Astrocyte (in vitro differentiated cells and primary cell): ENCODE data around the gene GIPC2. TPM values are rescaled to one million over a fixed set of nuclear protein-coding genes. Genes with fewer than 3 reads are reported as not detected.

Source experiments
- DNase-seq: peaks from one replicate; pipeline ENCODE4 v3.0.0-alpha.2; 2010; ENCODE audit warnings: low read depth
- FAIRE-seq: peaks from 2 replicates; lab custom pipeline; 2011; peaks lifted over from hg19 to GRCh38; lab: Jason Lieb, UNC
- H2AFZ ChIP-seq: 2 replicates; pipeline ENCODE4 v1.6.0; 2012; ENCODE audit warnings: low read depth, low read length, inconsistent platforms
- H3K27ac ChIP-seq: 2 replicates; pipeline ENCODE4 v1.5.1; 2011; ENCODE audit warnings: low read depth, low read length, inconsistent platforms
- H3K27me3 ChIP-seq: 2 replicates; pipeline ENCODE4 v1.6.0; 2011; ENCODE audit warnings: low read length, inconsistent platforms; ENCODE audit not compliant: insufficient read depth
- H3K36me3 ChIP-seq: 2 replicates; pipeline ENCODE4 v1.5.1; 2011; ENCODE audit warnings: low read length, inconsistent platforms; ENCODE audit not compliant: insufficient read depth
- H3K4me1 ChIP-seq: 2 replicates; pipeline ENCODE4 v1.5.1; 2011; ENCODE audit warnings: low read length, inconsistent platforms; ENCODE audit not compliant: insufficient read depth
- H3K4me2 ChIP-seq: 2 replicates; pipeline ENCODE4 v1.6.0; 2012; ENCODE audit warnings: low read length, inconsistent platforms
- H3K4me3 ChIP-seq: 2 replicates; pipeline ENCODE4 v1.5.1; 2011; ENCODE audit warnings: low read depth, mild to moderate bottlenecking, low read length, inconsistent platforms; ENCODE audit not compliant: insufficient read depth
- H3K79me2 ChIP-seq: 2 replicates; pipeline ENCODE4 v1.6.0; 2012; ENCODE audit warnings: mild to moderate bottlenecking, low read length, inconsistent platforms; ENCODE audit not compliant: insufficient read depth
- H3K9ac ChIP-seq: 2 replicates; pipeline ENCODE4 v1.6.0; 2012; ENCODE audit warnings: mild to moderate bottlenecking, low read length, inconsistent platforms
- H3K9me3 ChIP-seq: 2 replicates; pipeline ENCODE4 v1.5.1; 2012; ENCODE audit warnings: low read depth, mild to moderate bottlenecking, low read length, inconsistent platforms; ENCODE audit not compliant: insufficient read depth
- H4K20me1 ChIP-seq: 2 replicates; pipeline ENCODE4 v1.6.0; 2012; ENCODE audit warnings: low read length, inconsistent platforms; ENCODE audit not compliant: insufficient read depth
- H3K27ac Mint-ChIP-seq: one replicate; pipeline ENCODE4 v1.8.0; 2021; ENCODE audit warnings: mild to moderate bottlenecking, mixed read lengths; ENCODE audit not compliant: unreplicated experiment
- H3K27me3 Mint-ChIP-seq: one replicate; pipeline ENCODE4 v1.8.0; 2021; ENCODE audit warnings: low read depth, mixed read lengths; ENCODE audit not compliant: unreplicated experiment
- H3K36me3 Mint-ChIP-seq: one replicate; pipeline ENCODE4 v1.8.0; 2021; ENCODE audit warnings: low read depth, mixed read lengths; ENCODE audit not compliant: unreplicated experiment
- H3K4me1 Mint-ChIP-seq: one replicate; pipeline ENCODE4 v1.8.0; 2021; ENCODE audit warnings: low read depth, mixed read lengths; ENCODE audit not compliant: unreplicated experiment
- H3K4me3 Mint-ChIP-seq: one replicate; pipeline ENCODE4 v1.8.0; 2021; ENCODE audit warnings: mild to moderate bottlenecking, moderate library complexity, mixed read lengths; ENCODE audit not compliant: unreplicated experiment
- H3K9me3 Mint-ChIP-seq: one replicate; pipeline ENCODE4 v1.8.0; 2021; ENCODE audit warnings: mild to moderate bottlenecking, mixed read lengths; ENCODE audit not compliant: unreplicated experiment
- CTCF ChIP-seq: IDR thresholded peaks from 2 replicates; pipeline ENCODE4 v1.5.1; 2011; ENCODE audit warnings: low read depth, mild to moderate bottlenecking, inconsistent platforms, low read length, moderate library complexity; ENCODE audit not compliant: insufficient read depth
- EZH2 ChIP-seq: IDR thresholded peaks from 2 replicates; pipeline ENCODE4 v1.6.1; 2012; ENCODE audit warnings: mild to moderate bottlenecking, low read length, inconsistent platforms; ENCODE audit not compliant: insufficient read depth
- total RNA-seq: library from RNA; stranded (reverse); gene quantifications from 2 replicates; pipeline ENCODE4 v1.2.1, GENCODE V29; 2021

The GIPC2 gene
- total RNA-seq, 1 donor from 2014 or later: not detected

- FAIRE-seq (peak; percentile 93), DNase-seq (peak; percentile 98)
- Histone ChIP-seq H3K27ac (peak within 1 kb of the TSS; percentile 98), H3K36me3 (no peaks in the 10 kb centered on the region), H3K79me2 (peaks cover 52% of the 10 kb centered on the region), H4K20me1 (peaks cover 21% of the 10 kb centered on the region), H3K4me2 (peak within 1 kb of the TSS; percentile 85), H3K4me1 (peaks cover 6% of the 10 kb centered on the region), H3K4me3 (peak within 1 kb of the TSS; percentile 87), H3K27me3 (no peaks in the 10 kb centered on the region), H2AFZ (no peak within 1 kb of the TSS), H3K9ac (peak within 1 kb of the TSS; percentile 99), H3K9me3 (no peaks in the 10 kb centered on the region)
- H3K4me3 Mint-ChIP-seq: peak within 1 kb of the TSS; percentile 98
- no peaks in the 10 kb centered on the region for H3K27me3 Mint-ChIP-seq
- H3K36me3 Mint-ChIP-seq: peaks cover 3% of the 10 kb centered on the region
- TF ChIP-seq EZH2 (no peak), CTCF (no peak)
- peak within 1 kb of the TSS; percentile 96 for H3K27ac Mint-ChIP-seq
- H3K9me3 Mint-ChIP-seq: no peaks in the 10 kb centered on the region
- H3K4me1 Mint-ChIP-seq: peaks cover 16% of the 10 kb centered on the region
Observed at GRCh38 chr1:78004719-78005447, 40.9 kb upstream of the GIPC2 start, which contains the start of gene DNAJB4. Gene DNAJB4 (plus strand): TSS chr1:78004939. CDS start chr1:78005111, 172 bp downstream.

- Histone ChIP-seq H4K20me1 (peaks cover 22% of the 10 kb centered on the region), H3K36me3 (no peaks in the 10 kb centered on the region), H3K27ac (peak overlapping the region; percentile 98), H3K27me3 (no peaks in the 10 kb centered on the region), H3K4me3 (peak overlapping the region; percentile 87), H3K4me1 (peaks cover 6% of the 10 kb centered on the region), H2AFZ (no peak overlapping the region), H3K4me2 (peak overlapping the region; percentile 85), H3K79me2 (peaks cover 57% of the 10 kb centered on the region), H3K9ac (peak overlapping the region; percentile 99), H3K9me3 (no peaks in the 10 kb centered on the region)
- peak overlapping the region; percentile 96 for H3K27ac Mint-ChIP-seq
- no peak for TF ChIP-seq CTCF
- TF ChIP-seq EZH2: no peak
- FAIRE-seq (no peak), DNase-seq (no peak)
- peak overlapping the region; percentile 98 for H3K4me3 Mint-ChIP-seq
- no peaks in the 10 kb centered on the region for H3K9me3 Mint-ChIP-seq
- H3K27me3 Mint-ChIP-seq: no peaks in the 10 kb centered on the region
- peaks cover 17% of the 10 kb centered on the region for H3K4me1 Mint-ChIP-seq
- peaks cover 3% of the 10 kb centered on the region for H3K36me3 Mint-ChIP-seq
Observed at GRCh38 chr1:78005448-78005722, 40.4 kb upstream of the GIPC2 start.

GRCh38 chr1:78005755-78006154 lies 40.0 kb upstream of the GIPC2 start:
- DNase-seq (peak; percentile 88), FAIRE-seq (peak; percentile 60)
- peak overlapping the region; percentile 87 for H3K4me3 ChIP-seq
- Mint-ChIP-seq H3K4me1 (peaks cover 17% of the 10 kb centered on the region), H3K36me3 (peaks cover 3% of the 10 kb centered on the region), H3K9me3 (no peaks in the 10 kb centered on the region), H3K4me3 (peak overlapping the region; percentile 98), H3K27me3 (no peaks in the 10 kb centered on the region), H3K27ac (peak overlapping the region; percentile 96)
- H4K20me1 ChIP-seq: peaks cover 23% of the 10 kb centered on the region
- peak overlapping the region; percentile 85 for H3K4me2 ChIP-seq
- H3K9ac ChIP-seq: peak overlapping the region; percentile 99
- TF ChIP-seq EZH2 (no peak), CTCF (no peak)
- no peak overlapping the region for H2AFZ ChIP-seq
- H3K27me3 ChIP-seq: no peaks in the 10 kb centered on the region
- peaks cover 6% of the 10 kb centered on the region for H3K4me1 ChIP-seq
- H3K9me3 ChIP-seq: no peaks in the 10 kb centered on the region
- H3K27ac ChIP-seq: peak overlapping the region; percentile 98
- H3K79me2 ChIP-seq: peaks cover 61% of the 10 kb centered on the region
- no peaks in the 10 kb centered on the region for H3K36me3 ChIP-seq
